PFSK-1 (cell line): ENCODE measurements around the gene GALNT9.

Experiments
- FOXP2 ChIP-seq: optimal IDR thresholded peaks from 2 replicates; pipeline ENCODE3; 2011; ENCODE audit warnings: borderline replicate concordance, control low read depth, inconsistent platforms; ENCODE audit not compliant: insufficient read depth; ENCODE audit errors: extremely low read length, extremely low read depth
- POLR2AphosphoS5 ChIP-seq: IDR thresholded peaks from 2 replicates; pipeline ENCODE4 v1.6.1; 2012; ENCODE audit warnings: low read depth, mild to moderate bottlenecking, control low read depth, low read length, moderate library complexity
- REST ChIP-seq, 2 experiments: IDR thresholded peaks; 2 replicates each; pipeline versions ENCODE4 v1.6.1 to v1.8.0; 2011 to 2012; ENCODE audit warnings: low read depth in 2 of 2, low read length in 2 of 2, control low read depth in 1 of 2, inconsistent platforms in 1 of 2, mild to moderate bottlenecking in 1 of 2, moderate library complexity in 1 of 2; ENCODE audit not compliant: insufficient read depth in 1 of 2
- SIN3A ChIP-seq: IDR thresholded peaks from 2 replicates; pipeline ENCODE4 v1.6.1; 2012; ENCODE audit warnings: mild to moderate bottlenecking, low read length, moderate library complexity, borderline replicate concordance; ENCODE audit not compliant: insufficient read depth
- TAF1 ChIP-seq: IDR thresholded peaks from 2 replicates; pipeline ENCODE4 v1.6.1; 2012; ENCODE audit warnings: low read length, control low read depth, borderline replicate concordance; ENCODE audit not compliant: insufficient read depth

GALNT9 gene

GRCh38 chr12:132271755-132272092 is 57.7 kb downstream of the GALNT9 start:
- no peak for TF ChIP-seq POLR2AphosphoS5
- TF ChIP-seq TAF1, result no peak
- no peak for TF ChIP-seq SIN3A
- TF ChIP-seq REST (IDR thresholded peaks at IDR 0.05; ENCODE audit: insufficient read depth in 1 of 2, low read depth in 2 of 2, low read length in 2 of 2), result no peak
- no peak for TF ChIP-seq FOXP2

GRCh38 chr12:132270969-132271754 is 58.2 kb downstream of the GALNT9 start:
- TF ChIP-seq POLR2AphosphoS5, result no peak
- no peak for TF ChIP-seq TAF1
- no peak for TF ChIP-seq FOXP2
- TF ChIP-seq REST (IDR thresholded peaks at IDR 0.05; ENCODE audit: insufficient read depth in 1 of 2, low read depth in 2 of 2, low read length in 2 of 2), result no peak
- TF ChIP-seq SIN3A, result no peak

- TF ChIP-seq TAF1, result no peak
- TF ChIP-seq POLR2AphosphoS5, result no peak
- TF ChIP-seq SIN3A, result no peak
- TF ChIP-seq FOXP2, result no peak
- TF ChIP-seq REST (IDR thresholded peaks at IDR 0.05; ENCODE audit: insufficient read depth in 1 of 2, low read depth in 2 of 2, low read length in 2 of 2), result no peak
Observed at GRCh38 chr12:132270516-132270915, 58.9 kb downstream of the GALNT9 start.

GRCh38 chr12:132269271-132269968 is 60.0 kb downstream of the GALNT9 start:
- no peak for TF ChIP-seq TAF1
- TF ChIP-seq POLR2AphosphoS5, result no peak
- no peak for TF ChIP-seq FOXP2
- no peak for TF ChIP-seq REST (IDR thresholded peaks at IDR 0.05; ENCODE audit: insufficient read depth in 1 of 2, low read depth in 2 of 2, low read length in 2 of 2)
- TF ChIP-seq SIN3A, result no peak
